ENCODE results near the gene UGT3A1.
"Not testable (repeated sequence)": the region's sequence is repeated elsewhere in the genome, so short reads cannot be mapped to it uniquely, and the experiment has no call there.

The UGT3A1 gene, protein sequence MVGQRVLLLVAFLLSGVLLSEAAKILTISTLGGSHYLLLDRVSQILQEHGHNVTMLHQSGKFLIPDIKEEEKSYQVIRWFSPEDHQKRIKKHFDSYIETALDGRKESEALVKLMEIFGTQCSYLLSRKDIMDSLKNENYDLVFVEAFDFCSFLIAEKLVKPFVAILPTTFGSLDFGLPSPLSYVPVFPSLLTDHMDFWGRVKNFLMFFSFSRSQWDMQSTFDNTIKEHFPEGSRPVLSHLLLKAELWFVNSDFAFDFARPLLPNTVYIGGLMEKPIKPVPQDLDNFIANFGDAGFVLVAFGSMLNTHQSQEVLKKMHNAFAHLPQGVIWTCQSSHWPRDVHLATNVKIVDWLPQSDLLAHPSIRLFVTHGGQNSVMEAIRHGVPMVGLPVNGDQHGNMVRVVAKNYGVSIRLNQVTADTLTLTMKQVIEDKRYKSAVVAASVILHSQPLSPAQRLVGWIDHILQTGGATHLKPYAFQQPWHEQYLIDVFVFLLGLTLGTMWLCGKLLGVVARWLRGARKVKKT

DNA sequence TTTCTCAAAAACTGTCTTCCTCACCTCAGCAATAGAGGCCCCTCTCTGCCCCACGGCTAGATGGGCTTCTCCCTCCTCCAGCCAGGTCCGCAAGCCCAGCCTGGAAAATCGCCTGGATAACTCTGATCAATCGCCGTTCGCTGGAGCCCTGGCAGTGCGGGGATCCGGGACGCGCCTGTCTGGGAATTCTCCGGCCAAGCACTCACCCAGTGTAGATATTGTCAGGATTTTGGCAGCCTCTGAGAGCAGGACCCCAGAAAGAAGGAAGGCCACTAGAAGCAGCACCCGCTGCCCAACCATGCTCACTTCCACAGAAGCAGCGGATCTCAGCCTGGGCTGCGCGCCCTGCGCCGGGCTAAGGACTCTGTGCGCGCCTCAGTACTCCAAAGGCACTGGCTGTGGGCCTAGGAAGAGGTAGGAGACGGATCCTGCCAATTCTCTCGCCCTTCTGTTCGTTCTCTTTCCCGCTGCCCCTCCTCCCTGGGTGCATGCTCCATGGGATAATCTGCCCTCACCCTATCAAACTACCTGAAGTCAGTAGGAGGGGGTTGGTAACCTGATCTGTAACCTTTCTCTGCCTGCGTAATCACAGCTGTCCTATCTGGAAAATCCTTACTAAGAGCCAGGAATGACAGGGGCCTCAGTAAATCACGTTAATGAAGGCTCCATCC is at the start of gene UGT3A1:
TSS of gene UGT3A1 (minus strand) at position 450 of the 671 bp plus-strand sequence. CDS start at position 300, 150 bp downstream.
- DNase-seq: no peak

DNA sequence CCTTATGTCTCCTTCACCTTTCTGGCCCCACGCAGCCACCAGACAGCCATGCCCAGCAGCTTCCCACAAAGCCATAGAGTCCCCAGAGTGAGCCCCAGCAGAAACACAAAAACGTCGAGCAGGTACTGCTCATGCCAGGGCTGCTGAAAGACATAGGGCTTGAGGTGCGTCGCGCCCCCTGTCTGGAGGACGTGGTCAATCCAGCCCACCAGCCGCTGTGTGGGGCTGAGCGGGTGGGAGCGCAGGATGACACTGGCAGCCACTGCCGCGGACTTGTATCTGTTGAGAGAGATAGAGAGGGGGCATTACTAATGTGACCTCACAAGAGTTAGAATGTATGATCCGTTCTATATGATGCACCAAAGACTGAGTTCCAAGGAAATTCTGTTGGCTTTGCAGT is 44.5 kb upstream of the UGT3A1 start:
- DNase-seq: no peak

DNA sequence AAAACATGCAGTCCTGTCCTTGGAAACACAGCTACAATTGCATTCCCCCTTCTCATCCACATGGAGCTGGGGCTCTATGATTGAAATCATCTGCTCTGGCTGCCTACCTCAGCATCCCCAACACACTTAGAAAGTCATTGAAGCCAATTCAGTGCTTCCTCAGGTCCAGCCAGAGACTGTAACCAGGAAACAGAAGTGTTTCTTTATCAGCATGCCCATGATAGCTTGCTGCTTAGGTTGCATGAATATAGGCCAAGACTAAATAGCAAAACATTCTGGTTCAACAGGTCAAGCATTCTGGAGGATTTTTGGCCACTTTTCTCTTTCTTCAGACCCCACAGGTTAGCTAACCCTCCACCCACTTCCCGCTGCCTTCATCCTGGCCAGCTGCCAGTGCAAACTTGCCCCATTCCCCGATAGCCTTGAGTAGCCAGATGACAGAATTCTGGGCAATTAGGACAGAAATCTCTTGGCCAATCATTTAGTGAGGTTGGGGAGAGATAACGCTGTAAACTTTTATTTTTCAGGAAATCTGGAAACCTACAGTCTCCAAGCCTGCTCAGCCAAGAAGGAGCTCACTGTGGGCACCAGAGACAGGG is 43.4 kb upstream of the UGT3A1 start:
- not testable (repeated sequence) for DNase-seq

DNA sequence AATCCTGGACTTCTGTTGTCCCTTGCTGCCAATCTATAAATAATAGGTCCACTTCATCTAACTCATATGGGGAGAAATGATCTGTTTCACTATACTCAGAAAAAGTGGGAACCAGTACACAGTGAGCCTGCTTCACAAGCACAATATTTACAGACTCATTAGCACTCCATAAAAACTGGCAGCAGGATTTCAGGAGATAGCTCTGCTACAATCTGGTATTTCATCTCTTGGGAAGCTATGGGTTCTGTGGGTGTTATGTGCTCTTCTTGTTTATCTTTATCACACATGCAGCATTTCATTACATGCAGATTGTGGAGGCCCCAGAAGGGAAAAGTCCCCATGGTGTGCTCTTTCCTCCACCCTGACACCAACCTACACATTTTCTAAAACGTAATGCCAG is 42.3 kb upstream of the UGT3A1 start:
- DNase-seq: no peak

DNA sequence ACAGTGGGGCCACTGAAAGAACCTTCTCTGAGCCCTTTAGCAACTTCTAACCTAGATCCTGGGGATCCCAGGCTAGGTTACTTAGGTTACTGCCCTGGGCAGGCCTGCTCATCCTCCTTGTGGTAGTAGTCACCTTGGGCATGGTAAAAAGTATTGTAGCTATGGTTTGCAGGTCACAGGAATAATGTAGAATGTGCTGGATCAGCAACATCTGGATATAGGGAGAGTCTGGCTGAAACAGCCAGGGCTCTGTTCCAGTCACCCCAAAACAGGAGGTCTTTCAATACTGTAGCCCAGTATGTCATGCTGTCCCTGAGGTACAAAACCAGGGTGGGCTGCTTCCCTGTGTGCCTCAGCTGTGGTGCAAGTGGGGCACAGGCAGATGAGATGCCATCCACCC is 41.9 kb upstream of the UGT3A1 start:
- no peak for DNase-seq

DNA sequence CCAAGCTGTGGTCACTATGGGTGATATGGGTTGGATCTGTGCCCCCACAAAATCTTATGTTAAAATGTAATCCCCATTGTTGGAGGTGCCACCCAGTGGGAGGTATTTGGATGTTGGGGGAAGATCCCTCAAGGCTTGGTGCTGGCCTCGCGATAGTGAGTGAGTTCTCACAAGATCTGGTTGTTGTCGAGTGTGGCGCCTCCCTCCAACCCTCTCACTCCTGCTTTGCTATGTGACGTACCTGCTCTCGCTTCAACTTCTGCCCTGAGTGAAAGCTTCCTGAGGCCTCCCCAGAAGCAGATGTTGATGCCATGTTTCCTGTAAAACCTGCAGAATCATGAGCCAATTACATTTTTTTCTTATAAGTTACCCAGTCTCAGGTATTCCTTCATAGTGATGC is 40.0 kb upstream of the UGT3A1 start:
- DNase-seq: no peak

DNA sequence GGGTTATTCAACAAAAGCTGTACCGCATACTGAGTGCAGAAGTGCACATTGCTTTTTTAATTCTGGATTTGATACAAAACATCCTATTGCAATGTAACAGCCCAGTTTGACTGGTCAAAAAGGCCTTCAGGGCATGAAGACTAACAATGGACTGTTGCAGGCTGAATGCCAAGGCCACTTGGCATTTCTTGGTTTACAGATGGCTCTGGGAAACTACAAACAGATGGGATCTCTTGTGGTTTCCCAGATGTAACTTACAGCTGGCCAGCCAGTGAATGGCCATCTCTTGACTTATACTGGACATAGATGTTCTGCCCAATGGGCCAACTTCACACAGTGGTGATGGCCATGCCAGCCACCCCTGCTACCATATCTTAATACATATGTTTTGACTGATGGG is 38.7 kb upstream of the UGT3A1 start:
- no peak for DNase-seq

DNA sequence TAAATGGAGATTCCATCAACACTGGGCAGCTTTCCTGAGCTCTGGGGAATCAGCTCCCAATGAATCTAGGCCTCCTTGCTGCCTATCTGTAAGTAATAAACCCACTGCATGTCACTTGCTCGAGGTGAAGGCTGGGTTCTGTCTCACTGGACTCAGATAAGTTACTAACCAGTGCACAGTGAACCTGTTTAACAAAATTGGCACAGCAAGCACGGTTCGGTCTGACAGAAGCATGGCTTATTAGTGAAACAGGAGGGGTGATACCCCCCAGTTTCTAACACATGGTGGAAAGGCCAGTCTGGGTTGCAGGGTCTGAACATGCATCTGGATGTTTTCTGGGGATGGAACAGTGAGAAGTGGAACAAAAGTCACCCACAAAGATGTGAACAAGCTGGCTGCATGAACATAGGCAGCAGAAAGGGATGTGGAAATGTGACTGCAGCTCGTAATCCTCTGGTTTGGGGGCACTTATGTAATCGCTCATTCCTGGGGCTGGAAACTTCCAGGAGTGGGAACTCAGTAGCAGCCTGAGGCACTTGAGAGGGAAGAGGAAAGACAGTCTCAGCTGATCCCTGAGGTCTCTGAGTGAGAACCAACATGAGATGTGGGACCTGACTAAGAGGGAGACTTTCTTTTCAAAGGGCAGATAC is 37.8 kb upstream of the UGT3A1 start:
- DNase-seq: no peak

DNA sequence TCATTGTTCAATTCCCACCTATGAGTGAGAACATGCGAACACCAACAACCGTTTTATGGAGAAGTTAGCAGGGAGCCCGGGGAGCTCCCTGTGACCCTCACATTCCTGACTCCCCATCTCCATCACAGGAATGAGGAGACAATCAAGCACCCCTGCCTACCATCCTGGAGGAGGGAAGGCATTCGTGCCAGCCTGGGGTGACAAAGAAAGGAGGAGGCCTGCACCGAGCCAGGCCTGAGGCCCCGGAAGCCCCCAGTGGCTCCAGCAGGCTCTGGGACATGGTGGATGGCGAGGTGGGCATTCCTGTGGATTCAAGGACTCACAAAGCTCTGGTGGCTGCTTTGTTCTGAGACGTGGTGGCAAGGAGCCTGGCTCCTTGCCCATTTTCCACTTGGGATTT is 36.5 kb upstream of the UGT3A1 start:
- DNase-seq: no peak

DNA sequence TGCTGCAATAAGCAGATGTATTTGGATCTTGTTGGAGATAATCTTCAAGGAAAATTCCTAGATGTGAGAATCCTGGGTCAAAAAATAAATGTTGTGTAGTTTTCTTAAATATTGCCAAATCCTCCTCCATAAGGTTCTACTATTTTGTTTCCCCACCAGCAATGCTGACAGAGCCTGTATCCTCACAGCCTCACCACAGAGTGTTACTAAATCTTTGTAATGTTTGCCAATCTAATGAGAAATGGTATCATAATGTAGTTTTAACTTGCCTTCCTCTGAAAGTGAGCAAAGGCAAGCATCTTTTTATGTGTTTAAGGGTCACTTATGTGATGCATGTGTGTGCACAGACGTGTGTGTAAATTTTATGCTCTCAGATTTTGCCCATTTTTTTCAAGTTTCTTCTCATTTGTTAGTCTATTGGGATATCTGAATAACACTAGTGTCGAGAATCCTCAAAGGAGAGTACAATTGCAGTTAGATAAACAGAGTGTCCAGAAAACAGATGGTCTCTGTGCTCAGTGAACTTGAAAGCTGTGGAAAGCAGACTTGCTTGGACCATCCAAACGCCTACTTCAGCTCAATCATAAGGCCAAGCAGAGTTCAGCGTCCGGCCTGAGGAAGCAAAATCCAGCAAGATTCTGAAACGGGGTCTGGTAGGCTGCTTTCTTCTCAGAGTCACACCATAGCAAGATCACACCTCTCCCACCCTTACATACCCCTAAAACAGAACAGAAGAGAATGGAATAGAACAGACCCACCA is 35.7 kb upstream of the UGT3A1 start:
- DNase-seq: no peak

DNA sequence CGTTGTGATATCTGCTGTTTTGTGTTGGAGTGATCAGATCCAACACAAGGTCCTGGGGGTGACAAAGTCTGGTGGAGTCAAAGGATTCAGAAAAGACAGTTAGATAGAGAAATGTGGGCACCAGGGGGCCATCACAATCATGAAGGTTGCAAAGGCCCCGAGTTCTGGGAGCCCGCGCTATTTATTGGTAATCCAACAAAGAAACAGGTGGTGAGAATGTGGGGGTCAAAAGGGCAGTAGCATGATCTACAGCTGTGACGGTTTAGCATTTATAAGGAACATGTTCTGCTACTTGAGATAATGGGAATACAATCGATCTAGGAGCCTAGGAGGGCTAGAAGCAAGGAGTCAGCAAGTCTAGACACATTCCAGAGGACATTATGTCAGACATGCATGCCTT is 31.1 kb upstream of the UGT3A1 start:
- DNase-seq: not testable (repeated sequence)

DNA sequence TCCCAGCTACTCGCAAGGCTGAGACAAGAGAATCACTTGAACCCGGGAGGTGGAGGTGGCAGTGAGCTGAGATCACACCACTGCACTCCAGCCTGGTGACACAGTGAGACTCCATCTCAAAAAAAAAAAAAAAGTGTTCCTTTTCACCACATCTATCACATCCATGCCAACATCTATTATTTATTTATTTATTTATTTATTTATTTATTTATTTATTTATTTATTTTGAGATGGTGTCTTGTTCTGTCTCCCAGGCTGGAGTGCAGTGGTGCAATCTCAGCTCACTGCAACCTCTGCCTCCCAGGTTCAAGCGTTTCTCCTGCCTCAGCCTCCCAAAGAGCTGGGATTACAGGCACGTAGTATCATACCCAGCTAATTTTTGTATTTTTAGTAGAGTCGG is 28.4 kb upstream of the UGT3A1 start:
- not testable (repeated sequence) for DNase-seq

DNA sequence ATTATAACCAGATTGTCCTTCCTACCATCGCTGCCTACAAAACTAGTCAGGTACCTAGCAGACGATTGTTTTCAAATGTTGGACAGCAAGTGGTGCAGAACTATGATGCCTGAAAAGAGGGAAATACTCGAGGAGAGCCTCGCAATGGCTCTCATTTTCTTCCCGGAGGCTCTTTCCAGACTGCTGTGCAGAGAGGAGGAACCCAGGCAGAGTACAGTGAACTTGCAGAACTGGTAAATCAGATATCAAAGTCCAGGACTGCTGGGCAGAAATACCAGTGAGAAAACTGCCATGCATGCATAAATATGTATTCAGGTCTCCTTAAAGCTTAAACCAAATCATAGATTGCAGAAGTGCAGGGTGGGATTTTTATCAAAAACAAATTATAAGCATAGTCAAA is 26.4 kb upstream of the UGT3A1 start:
- DNase-seq: no peak

DNA sequence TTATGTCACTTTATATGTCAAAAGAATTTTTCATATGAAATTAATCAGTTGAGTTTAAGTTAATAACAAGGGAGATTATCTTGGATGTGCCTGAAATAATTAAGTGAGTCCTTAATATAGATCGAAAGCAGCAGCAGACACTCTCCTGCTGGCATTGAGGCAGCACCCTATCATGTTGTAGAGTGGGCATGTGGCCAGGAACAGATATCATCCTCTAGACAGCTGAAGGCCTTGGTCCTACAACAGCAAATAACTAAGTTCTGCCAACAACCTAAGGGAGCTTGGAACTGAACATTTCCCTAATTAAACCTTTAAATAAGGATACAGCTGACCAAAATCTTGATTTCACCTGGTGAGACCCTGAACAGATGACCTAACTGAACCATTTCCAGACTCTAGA is 25.8 kb upstream of the UGT3A1 start:
- DNase-seq: no peak

DNA sequence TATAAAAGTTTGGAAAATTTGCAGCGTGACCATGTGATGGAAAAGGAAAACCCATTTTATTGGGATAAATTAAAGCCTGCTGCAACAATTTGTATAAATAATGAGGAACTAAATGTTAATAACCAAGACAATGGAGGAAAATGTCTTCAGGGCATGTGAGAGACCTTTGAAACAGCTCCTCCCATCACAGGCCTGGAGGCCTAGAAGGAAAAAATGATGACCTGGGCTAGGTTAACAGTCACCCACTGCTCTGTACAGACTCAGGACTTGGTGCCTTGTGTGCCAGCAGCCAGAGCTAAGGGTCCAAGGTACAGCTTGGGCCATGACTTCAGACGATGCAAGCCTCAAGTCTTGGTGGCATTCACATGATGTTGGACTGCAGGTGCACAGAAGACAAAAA is 22.0 kb upstream of the UGT3A1 start:
- no peak for DNase-seq

DNA sequence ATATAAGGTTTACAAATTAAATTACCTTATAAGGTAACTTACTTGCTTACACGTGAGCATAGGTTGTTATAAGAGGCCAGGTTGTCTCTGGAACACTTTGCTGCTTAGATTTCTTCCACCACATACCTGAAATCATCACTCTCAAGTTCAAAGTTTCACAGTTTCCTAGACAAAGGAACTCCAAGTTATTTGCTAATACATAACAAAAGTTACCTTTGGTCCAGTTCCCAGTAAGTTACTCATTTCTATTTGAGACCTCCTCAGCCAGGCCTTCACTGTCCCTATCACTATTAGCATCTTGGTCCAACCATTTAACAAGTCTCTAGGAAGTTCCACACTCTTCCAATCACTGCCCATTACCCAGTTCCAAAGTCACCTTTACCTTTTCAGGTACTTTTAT is 18.5 kb upstream of the UGT3A1 start:
- no peak for DNase-seq

DNA sequence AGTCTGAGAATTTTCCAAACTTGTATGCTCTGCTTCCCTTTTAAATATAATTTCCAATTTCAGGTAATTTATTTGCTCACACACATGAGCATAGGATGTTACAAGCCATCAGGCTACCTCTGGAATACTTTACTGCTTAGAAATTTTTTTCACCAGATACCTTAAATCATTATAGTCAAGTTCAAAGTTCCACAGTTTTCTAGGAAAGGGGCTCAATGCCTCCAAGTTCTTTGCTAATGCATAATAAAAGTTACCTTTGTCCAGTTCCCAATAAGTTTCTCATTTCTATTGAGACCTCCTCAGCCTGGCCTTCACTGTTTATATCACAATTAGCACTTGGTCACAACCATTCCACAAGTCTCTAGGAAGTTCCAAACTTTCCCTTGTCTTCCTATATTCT is 16.2 kb upstream of the UGT3A1 start:
- DNase-seq: no peak

DNA sequence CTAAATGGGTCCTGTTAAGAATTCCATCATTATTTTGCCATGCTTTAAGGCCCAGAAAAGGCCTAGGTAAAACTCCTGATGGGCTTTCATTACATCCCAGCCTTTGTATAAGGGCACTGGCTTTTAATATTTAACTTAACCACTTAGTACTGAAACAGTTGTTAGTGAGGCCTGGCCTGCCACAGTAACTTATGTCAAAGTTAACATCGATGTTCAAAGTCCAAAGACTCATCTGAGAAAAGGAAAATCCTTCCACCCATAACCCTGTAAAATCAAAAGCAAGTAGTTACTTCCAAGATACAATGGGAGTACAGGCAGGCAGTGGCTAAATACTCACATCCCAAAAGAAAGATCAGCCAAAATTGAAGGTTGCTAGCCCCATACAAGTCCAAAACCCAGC is 15.0 kb upstream of the UGT3A1 start:
- DNase-seq: no peak

DNA sequence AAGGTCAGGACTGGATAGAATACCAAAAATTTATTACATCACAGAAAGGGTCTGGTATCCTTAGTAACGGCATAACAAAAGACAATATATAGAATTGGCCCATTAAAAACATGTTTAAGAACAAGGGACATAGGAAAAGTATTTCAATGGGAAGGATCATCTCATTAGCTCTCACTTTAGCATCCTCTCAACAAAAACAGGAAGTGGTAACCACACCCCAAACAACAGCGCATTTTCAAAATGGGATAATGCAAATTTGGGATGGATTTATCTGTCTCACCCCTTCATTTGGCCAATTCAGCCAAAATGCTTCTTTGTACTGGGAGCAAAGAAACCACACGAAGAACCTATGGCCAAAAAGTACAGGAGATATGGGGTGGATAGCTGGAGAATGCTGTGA is 9.8 kb upstream of the UGT3A1 start:
- no peak for DNase-seq

DNA sequence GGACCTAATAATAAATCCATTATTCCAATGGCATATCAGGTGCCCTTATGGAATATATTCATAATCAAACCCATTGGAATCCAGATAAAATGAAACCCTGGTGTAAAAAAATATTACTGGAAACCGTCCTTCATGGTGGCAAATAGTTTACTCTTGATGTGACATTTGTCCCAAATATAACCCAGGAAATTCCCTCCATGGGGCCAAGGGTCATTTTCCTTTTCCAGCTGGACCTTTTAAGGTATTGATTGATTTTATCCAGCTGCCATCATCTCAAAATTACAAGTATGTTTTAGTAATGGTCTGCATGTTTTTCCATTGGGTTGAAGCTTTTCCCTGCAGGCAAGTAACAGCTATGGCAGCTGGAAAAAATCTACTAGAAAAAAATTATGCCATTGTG is 8.4 kb upstream of the UGT3A1 start:
- no peak for DNase-seq

DNA sequence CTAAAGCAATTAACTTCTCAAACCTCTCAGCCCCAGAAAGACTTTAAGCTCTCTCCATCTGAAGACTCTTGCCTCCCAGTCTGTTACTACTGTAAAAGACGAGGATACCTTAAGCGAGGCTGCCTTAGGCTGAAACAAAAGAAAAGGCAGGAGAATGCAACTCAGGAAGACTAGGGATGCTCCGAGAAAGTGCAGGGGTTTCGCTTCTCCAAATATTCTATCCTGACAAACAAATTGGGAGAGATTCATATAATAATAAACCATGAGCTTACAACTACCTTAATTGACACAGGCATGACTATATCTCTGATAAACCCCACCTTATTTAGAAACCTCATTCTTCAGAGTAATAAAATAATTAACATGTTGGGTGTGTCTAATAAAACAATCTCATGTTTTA is 4.9 kb upstream of the UGT3A1 start:
- DNase-seq: no peak

DNA sequence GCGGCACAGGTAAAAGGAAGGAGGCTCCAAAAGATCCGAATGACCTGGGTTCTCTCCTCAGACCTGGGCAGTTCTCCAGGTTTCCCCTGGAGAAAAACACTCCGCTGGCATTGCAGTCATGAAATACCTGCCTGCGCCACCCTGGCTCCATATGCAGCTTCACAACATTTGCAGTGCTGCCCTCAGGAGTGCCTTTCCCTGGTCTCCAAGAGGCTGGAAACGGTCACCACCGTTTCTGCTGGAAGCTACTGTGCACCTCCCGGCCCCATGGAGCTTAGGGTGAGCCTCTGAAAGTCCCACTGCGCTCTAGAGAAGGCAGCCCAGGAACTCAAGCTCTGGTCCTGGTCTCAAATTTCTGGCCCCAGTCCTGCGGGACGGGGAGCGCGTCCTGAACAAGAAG is 670 bp downstream of the UGT3A1 start:
- no peak for DNase-seq

DNA sequence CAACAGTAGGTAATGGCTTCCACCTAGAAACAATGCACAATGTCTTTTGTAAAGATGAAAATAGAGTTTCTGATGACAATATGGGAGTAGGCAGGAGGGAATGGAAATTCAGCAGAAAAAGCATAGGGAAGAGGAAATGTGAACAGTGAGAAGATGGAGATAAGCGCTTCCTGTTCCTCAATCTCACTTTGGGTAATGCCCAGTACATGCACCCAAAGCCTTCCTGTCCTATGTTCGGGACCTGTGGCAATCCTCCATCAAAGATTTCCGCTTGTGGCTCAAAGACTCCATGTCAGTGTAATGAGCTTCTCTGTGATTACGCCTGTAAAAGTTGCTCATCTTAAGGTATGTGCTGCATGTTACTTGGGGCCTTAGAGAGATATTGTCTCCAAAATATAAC is 2.7 kb downstream of the UGT3A1 start:
- DNase-seq: no peak

Measured in CD4-positive, alpha-beta T cell treated with Interleukin-12 subunit alpha and Interleukin-12 subunit beta, for 1 hour (primary cell).